ENCODE results near the gene FAM24B. TPM values are rescaled to one million over a fixed set of nuclear protein-coding genes. Genes with fewer than 3 reads are reported as not detected.

The FAM24B gene
- polyA plus RNA-seq, 1 donor from 2014 or later: 3.4 TPM

DNA sequence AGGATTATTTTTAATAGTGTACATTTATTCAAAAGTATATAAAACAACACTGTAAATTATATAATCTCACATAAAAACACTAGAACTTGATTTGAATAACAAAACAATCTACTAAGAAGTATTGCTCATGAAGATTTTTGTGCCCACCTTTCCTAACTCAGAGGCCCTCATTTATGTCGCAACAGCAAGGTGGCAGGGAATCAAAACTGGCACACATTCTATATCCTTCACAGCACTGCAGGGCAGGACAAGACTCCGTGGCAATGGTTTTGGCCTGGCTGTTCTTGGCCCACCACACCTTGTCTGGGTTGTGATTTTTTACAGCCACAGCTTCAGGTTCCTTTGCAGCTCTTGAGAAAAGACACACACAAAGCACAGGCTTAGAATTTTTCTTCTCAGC is 30.3 kb downstream of the FAM24B start:
- no peaks in the 10 kb centered on the region for H4K20me1 ChIP-seq (ENCODE audit: insufficient read depth)
- no peaks in the 10 kb centered on the region for H3K9me2 ChIP-seq (ENCODE audit: insufficient read depth, low read length)
- no peaks in the 10 kb centered on the region for H3F3A ChIP-seq (ENCODE audit: insufficient read depth, low read length, poor library complexity, severe bottlenecking)
- H3K27me3 ChIP-seq (ENCODE audit: insufficient read depth, low read depth, low read length): no peaks in the 10 kb centered on the region
- H3K4me2 ChIP-seq (ENCODE audit: low read length): no peak overlapping the region
- no peaks in the 10 kb centered on the region for H3K79me2 ChIP-seq (replicated peaks; ENCODE audit: insufficient read depth, low read length)
- H3K27ac ChIP-seq (ENCODE audit: low read length): no peak overlapping the region
- no peak overlapping the region for H2AFZ ChIP-seq (ENCODE audit: low read depth, low read length)
- TF ChIP-seq TAF1 (IDR thresholded peaks at IDR 0.05; ENCODE audit: low read depth) (no peak), SMC3 (conservative IDR thresholded peaks at IDR 0.05; ENCODE audit: poor library complexity) (no peak), EP300 (conservative IDR thresholded peaks at IDR 0.05; ENCODE audit: poor library complexity, severe bottlenecking) (no peak), EZH2 (IDR thresholded peaks at IDR 0.05; ENCODE audit: borderline replicate concordance, insufficient read depth, low read length, poor library complexity, severe bottlenecking) (no peak), RAD21 (conservative IDR thresholded peaks at IDR 0.05) (no peak), POLR2AphosphoS5 (IDR thresholded peaks at IDR 0.05) (no peak), MXI1 (conservative IDR thresholded peaks at IDR 0.05; ENCODE audit: poor library complexity, severe bottlenecking) (no peak)
- TF ChIP-seq, protein P1, sequence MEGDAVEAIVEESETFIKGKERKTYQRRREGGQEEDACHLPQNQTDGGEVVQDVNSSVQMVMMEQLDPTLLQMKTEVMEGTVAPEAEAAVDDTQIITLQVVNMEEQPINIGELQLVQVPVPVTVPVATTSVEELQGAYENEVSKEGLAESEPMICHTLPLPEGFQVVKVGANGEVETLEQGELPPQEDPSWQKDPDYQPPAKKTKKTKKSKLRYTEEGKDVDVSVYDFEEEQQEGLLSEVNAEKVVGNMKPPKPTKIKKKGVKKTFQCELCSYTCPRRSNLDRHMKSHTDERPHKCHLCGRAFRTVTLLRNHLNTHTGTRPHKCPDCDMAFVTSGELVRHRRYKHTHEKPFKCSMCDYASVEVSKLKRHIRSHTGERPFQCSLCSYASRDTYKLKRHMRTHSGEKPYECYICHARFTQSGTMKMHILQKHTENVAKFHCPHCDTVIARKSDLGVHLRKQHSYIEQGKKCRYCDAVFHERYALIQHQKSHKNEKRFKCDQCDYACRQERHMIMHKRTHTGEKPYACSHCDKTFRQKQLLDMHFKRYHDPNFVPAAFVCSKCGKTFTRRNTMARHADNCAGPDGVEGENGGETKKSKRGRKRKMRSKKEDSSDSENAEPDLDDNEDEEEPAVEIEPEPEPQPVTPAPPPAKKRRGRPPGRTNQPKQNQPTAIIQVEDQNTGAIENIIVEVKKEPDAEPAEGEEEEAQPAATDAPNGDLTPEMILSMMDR (IDR thresholded peaks at IDR 0.05; ENCODE audit: poor library complexity, severe bottlenecking): no peak
- TF ChIP-seq, protein P2, sequence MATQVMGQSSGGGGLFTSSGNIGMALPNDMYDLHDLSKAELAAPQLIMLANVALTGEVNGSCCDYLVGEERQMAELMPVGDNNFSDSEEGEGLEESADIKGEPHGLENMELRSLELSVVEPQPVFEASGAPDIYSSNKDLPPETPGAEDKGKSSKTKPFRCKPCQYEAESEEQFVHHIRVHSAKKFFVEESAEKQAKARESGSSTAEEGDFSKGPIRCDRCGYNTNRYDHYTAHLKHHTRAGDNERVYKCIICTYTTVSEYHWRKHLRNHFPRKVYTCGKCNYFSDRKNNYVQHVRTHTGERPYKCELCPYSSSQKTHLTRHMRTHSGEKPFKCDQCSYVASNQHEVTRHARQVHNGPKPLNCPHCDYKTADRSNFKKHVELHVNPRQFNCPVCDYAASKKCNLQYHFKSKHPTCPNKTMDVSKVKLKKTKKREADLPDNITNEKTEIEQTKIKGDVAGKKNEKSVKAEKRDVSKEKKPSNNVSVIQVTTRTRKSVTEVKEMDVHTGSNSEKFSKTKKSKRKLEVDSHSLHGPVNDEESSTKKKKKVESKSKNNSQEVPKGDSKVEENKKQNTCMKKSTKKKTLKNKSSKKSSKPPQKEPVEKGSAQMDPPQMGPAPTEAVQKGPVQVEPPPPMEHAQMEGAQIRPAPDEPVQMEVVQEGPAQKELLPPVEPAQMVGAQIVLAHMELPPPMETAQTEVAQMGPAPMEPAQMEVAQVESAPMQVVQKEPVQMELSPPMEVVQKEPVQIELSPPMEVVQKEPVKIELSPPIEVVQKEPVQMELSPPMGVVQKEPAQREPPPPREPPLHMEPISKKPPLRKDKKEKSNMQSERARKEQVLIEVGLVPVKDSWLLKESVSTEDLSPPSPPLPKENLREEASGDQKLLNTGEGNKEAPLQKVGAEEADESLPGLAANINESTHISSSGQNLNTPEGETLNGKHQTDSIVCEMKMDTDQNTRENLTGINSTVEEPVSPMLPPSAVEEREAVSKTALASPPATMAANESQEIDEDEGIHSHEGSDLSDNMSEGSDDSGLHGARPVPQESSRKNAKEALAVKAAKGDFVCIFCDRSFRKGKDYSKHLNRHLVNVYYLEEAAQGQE (IDR thresholded peaks at IDR 0.05; ENCODE audit: borderline replicate concordance): no peak
- no peaks in the 10 kb centered on the region for H3K36me3 ChIP-seq (ENCODE audit: insufficient read depth, low read length)
- no peaks in the 10 kb centered on the region for H3K9me3 ChIP-seq (ENCODE audit: low read length)
- H3K4me3 ChIP-seq (ENCODE audit: low read length): no peak overlapping the region
- H3K9ac ChIP-seq (ENCODE audit: low read length): no peak overlapping the region

DNA sequence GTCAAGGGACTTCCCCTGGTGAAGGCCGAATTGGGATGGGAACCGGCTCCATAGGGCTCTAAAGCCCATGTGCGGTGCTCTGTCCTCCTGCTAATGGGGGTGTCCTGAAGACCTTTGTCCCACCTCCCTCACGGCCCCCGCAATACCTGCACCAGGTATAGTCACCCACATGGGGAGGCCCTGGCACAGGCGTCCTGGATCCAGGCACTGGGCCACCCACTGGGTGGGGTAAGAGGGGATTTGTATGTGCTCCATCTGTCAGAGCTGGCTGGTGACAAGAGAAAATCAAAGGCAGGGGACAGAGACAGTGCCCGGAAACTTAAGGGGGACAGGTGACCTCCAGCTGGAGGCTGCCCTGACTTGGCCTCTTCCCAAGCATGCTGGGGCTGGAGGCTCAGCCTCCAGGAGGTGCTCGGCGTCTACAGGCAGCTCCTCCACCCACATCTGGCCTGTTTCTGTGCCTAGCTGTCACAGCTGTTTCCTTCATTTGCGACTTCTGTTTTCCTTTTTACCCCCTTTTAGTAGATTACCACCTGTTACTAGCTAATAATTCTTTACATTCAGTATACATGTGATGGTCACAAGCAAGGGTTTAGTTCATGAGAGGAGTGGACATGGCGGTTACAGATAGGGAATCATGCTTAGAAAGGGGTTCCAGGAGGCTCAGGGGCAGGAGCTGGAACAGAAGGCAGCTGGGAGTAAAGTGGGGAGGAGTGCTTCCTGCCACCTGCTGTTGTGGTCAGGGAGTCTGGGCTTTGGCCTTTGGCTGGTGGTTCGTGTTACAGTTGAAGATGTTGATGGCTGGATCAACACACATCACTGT is 31.4 kb downstream of the FAM24B start:
- Histone ChIP-seq H3K4me2 (ENCODE audit: low read length) (no peak overlapping the region), H3F3A (ENCODE audit: insufficient read depth, low read length, poor library complexity, severe bottlenecking) (no peaks in the 10 kb centered on the region), H3K79me2 (replicated peaks; ENCODE audit: insufficient read depth, low read length) (no peaks in the 10 kb centered on the region), H3K9me2 (ENCODE audit: insufficient read depth, low read length) (no peaks in the 10 kb centered on the region), H3K9ac (ENCODE audit: low read length) (no peak overlapping the region), H3K4me3 (ENCODE audit: low read length) (no peak overlapping the region), H3K9me3 (ENCODE audit: low read length) (peaks cover under 1% of the 10 kb centered on the region), H3K27me3 (ENCODE audit: insufficient read depth, low read depth, low read length) (no peaks in the 10 kb centered on the region), H2AFZ (ENCODE audit: low read depth, low read length) (no peak overlapping the region), H4K20me1 (ENCODE audit: insufficient read depth) (no peaks in the 10 kb centered on the region), H3K27ac (ENCODE audit: low read length) (no peak overlapping the region), H3K36me3 (ENCODE audit: insufficient read depth, low read length) (no peaks in the 10 kb centered on the region)
- TF ChIP-seq POLR2AphosphoS5 (IDR thresholded peaks at IDR 0.05): no peak
- TF ChIP-seq RAD21 (conservative IDR thresholded peaks at IDR 0.05): no peak
- no peak for TF ChIP-seq EP300 (conservative IDR thresholded peaks at IDR 0.05; ENCODE audit: poor library complexity, severe bottlenecking)
- no peak for TF ChIP-seq TAF1 (IDR thresholded peaks at IDR 0.05; ENCODE audit: low read depth)
- TF ChIP-seq, protein P2 (IDR thresholded peaks at IDR 0.05; ENCODE audit: borderline replicate concordance): no peak
- no peak for TF ChIP-seq MXI1 (conservative IDR thresholded peaks at IDR 0.05; ENCODE audit: poor library complexity, severe bottlenecking)

Data from neural cell (in vitro differentiated cells).